ENCODE results near the gene SPRY2.
"Not testable (repeated sequence)": the region's sequence is repeated elsewhere in the genome, so short reads cannot be mapped to it uniquely, and the experiment has no call there.

SPRY2 gene

GRCh38 chr13:80348750-80349149 lies 7.8 kb upstream of the SPRY2 start:
- no peak for DNase-seq (ENCODE audit: low read depth in 3 of 3)

- DNase-seq (ENCODE audit: low read depth in 3 of 3), result no peak
Measured at GRCh38 chr13:80348314-80348713, 7.4 kb upstream of the SPRY2 start.

GRCh38 chr13:80345771-80346510 lies 5.0 kb upstream of the SPRY2 start:
- DNase-seq (ENCODE audit: low read depth in 3 of 3), result no peak

- not testable (repeated sequence) for DNase-seq (ENCODE audit: low read depth in 3 of 3)
Measured at GRCh38 chr13:80344032-80344431, 3.1 kb upstream of the SPRY2 start.

GRCh38 chr13:80342471-80343371 lies 1.8 kb upstream of the SPRY2 start:
- peak; percentile 37 to 64 (median 40) for DNase-seq (ENCODE audit: low read depth in 3 of 3)

- no peak for DNase-seq (ENCODE audit: low read depth in 3 of 3)
Measured at GRCh38 chr13:80341756-80342370, 937 bp upstream of the SPRY2 start.

GRCh38 chr13:80340651-80341100 lies 250 bp downstream of the SPRY2 start:
- no peak for DNase-seq (ENCODE audit: low read depth in 3 of 3)

GRCh38 chr13:80339912-80340650 lies 845 bp downstream of the SPRY2 start:
- DNase-seq (ENCODE audit: low read depth in 3 of 3), result no peak

- no peak for DNase-seq (ENCODE audit: low read depth in 3 of 3)
Measured at GRCh38 chr13:80339563-80339911, 1.4 kb downstream of the SPRY2 start.

- no peak for DNase-seq (ENCODE audit: low read depth in 3 of 3)
Measured at GRCh38 chr13:80338781-80339562, 2.0 kb downstream of the SPRY2 start.

- no peak for DNase-seq (ENCODE audit: low read depth in 3 of 3)
Measured at GRCh38 chr13:80337288-80338081, 3.4 kb downstream of the SPRY2 start.

GRCh38 chr13:80336776-80337287 lies 4.1 kb downstream of the SPRY2 start:
- no peak for DNase-seq (ENCODE audit: low read depth in 3 of 3)

- no peak for DNase-seq (ENCODE audit: low read depth in 3 of 3)
Measured at GRCh38 chr13:80336370-80336769, 4.6 kb downstream of the SPRY2 start.

GRCh38 chr13:80334597-80335260 lies 6.2 kb downstream of the SPRY2 start:
- DNase-seq (ENCODE audit: low read depth in 3 of 3), result no peak

GRCh38 chr13:80331984-80332383 lies 8.9 kb downstream of the SPRY2 start:
- no peak for DNase-seq (ENCODE audit: low read depth in 3 of 3)

- no peak for DNase-seq (ENCODE audit: low read depth in 3 of 3)
Measured at GRCh38 chr13:80329250-80329649, 11.7 kb downstream of the SPRY2 start.

- no peak for DNase-seq (ENCODE audit: low read depth in 3 of 3)
Measured at GRCh38 chr13:80319004-80319403, 21.9 kb downstream of the SPRY2 start.

- no peak for DNase-seq (ENCODE audit: low read depth in 3 of 3)
Measured at GRCh38 chr13:80314711-80315653, 25.9 kb downstream of the SPRY2 start.
